Heart left ventricle (tissue), 16 donors: ENCODE measurements around the gene SH3BP2. TPM values are rescaled to one million over a fixed set of nuclear protein-coding genes. Genes with fewer than 3 reads are reported as not detected.

Experiments used
- ATAC-seq, 4 donors: fragments of 200-7000 bp; cut with Tn5 transposase; one replicate each; pipeline ENCODE4 v1.9.1; 2020 to 2022; ENCODE audit warnings: moderate library complexity in 4 of 4, mild to moderate bottlenecking in 3 of 4, moderate number of reproducible peaks in 1 of 4
- DNase-seq, 5 donors: peaks; one replicate each; pipeline ENCODE4 v3.0.0-alpha.2; 2020
- H3K27ac ChIP-seq, 12 donors: fragments of 200-600 bp; sonication (generic) in 4 of 12; one replicate each; pipeline versions ENCODE4 v1.5.0 to v1.8.0; 2016 to 2022; ENCODE audit warnings: mild to moderate bottlenecking in 2 of 12
- H3K27me3 ChIP-seq, 9 donors: fragments of 200-600 bp; sonication (generic) in 2 of 9; one replicate each; pipeline versions ENCODE4 v1.5.1 to v1.8.0; 2016 to 2022; ENCODE audit warnings: mild to moderate bottlenecking in 3 of 9
- H3K36me3 ChIP-seq, 9 donors: fragments of 200-600 bp; sonication (generic) in 2 of 9; one replicate each; pipeline versions ENCODE4 v1.5.0 to v1.8.0; 2018 to 2022; ENCODE audit warnings: mild to moderate bottlenecking in 2 of 9
- H3K4me1 ChIP-seq, 12 donors: fragments of 200-600 bp; sonication (generic) in 4 of 12; one replicate each; pipeline versions ENCODE4 v1.5.0 to v1.8.0; 2016 to 2022; ENCODE audit warnings: mild to moderate bottlenecking in 3 of 12
- H3K4me3 ChIP-seq, 12 donors: fragments of 200-600 bp; sonication (generic) in 4 of 12; one replicate each; pipeline versions ENCODE4 v1.5.0 to v1.8.0; 2017 to 2022; ENCODE audit warnings: mild to moderate bottlenecking in 9 of 12, moderate library complexity in 4 of 12
- H3K9me3 ChIP-seq, 12 donors: fragments of 200-600 bp; sonication (generic) in 4 of 12; one replicate each; pipeline versions ENCODE4 v1.5.0 to v1.8.0; 2016 to 2022; ENCODE audit warnings: mild to moderate bottlenecking in 1 of 12
- CTCF ChIP-seq, 12 donors: fragments of 200-600 bp; sonication (generic) in 4 of 12; IDR thresholded peaks; one replicate each; pipeline versions ENCODE4 v1.5.0 to v1.8.0; 2018 to 2022; ENCODE audit warnings: antibody characterized with exemption in 12 of 12, mild to moderate bottlenecking in 5 of 12
- POLR2A ChIP-seq, 2 donors: fragments of 450-650 bp; IDR thresholded peaks; one replicate each; pipeline ENCODE4 v1.6.1; 2017; ENCODE audit warnings: antibody characterized with exemption in 2 of 2, mild to moderate bottlenecking in 2 of 2, moderate library complexity in 2 of 2
- WGBS, 4 donors: extraction: QIAGEN DNeasy Blood & Tissue Kit in 2 of 4; methylation state at CpG; one replicate each; pipeline versions ENCODE4 v1.1.5 to v1.1.7; 2013 to 2018; 5-methylcytosine and 5-hydroxymethylcytosine counted together
- intact Hi-C, 10 donors: fragments of 100-400 bp; cut with DNase I; formaldehyde crosslinking; loops; one replicate each; pipeline versions ENCODE4 v1.11.1 to v1.14.2; 2022
- polyA plus RNA-seq, 2 donors: library from polyadenylated mRNA; stranded (reverse); fragments of 200-250 nt; gene quantifications; one replicate each; pipeline ENCODE4 v1.2.3, GENCODE V29; 2013
- total RNA-seq, 9 donors: library from RNA; depleted of rRNA in 2 of 9; stranded (reverse); fragments of >200 nt in 2 of 9; fragmentation: NEBNext Ultra II Directional in 3 of 9; extraction: Animal tissue kit (Norgen Biotek cat#: 25700) in 3 of 9; gene quantifications; one replicate each; pipeline versions ENCODE4 v1.1.0 to v1.2.4, GENCODE V29; 2016 to 2023
- donor health status: ischemic (EF 13 %, LVEDD 7.1; RV severe dilation, severe dysfunction).
- donor health status: healthy with polysubstance abuse.
- donor health status: DM: no; HTN: yes; CAD: no.
- donor health status: DM: no; HTN: no; CAD: no.
- donor health status: ischemic (EF 25% LVEDD 6.9; RV normal size, moderate dysfunction).
- donor health status: ischemic (EF 25% LVEDD 5.7; RV mildly dilated, moderate dysfunction).
- donor health status: healthy.
- donor health status: DM: yes; HTN: yes; CAD: no.
- donor health status: ischemic (EF 35%, LVEDD 5.7; RV mildly dilated, moderate dysfunction).
- donor health status: nonischemic (EF 11% LVEDD 7.7; RV severe dilation, severe dysfunction).
- donor health status: DM: yes; HTN: yes; CAD: no.
- donor health status: PGD.
- donor health status: ischemic (EF 29% LVEDD 5.4; RV normal size, mild dysfunction).
- donor health status: nonischemic (EF 23%, LVEDD 6.1; RV moderate dilation, normal function).

The SH3BP2 gene
- total and polyA plus RNA-seq, 11 donors = 10.4 to 70.2 (median 23.5) TPM

GRCh38 chr4:2847302-2847871 lies 54.5 kb downstream of the SH3BP2 start:
- 85 to 89% (median 86%) methylated on average over 11 of the region's 11 CpGs for WGBS, 4 donors
- Histone ChIP-seq H3K36me3 (no peaks in the 10 kb centered on the region), H3K4me1 (peaks cover 0 to 82% (median 62%) of the 10 kb centered on the region in 12 donors), H3K27ac (peak overlapping the region in 1 of 12 donors; percentile 39), H3K9me3 (no peaks in the 10 kb centered on the region), H3K4me3 (no peak overlapping the region), H3K27me3 (no peaks in the 10 kb centered on the region)
- DNase-seq (no peak), ATAC-seq (no peak)
- intact Hi-C loops = loop anchor here in 5 of 10 donors (5.0 to 10.0 kb wide), 4 partner anchors 35 to 87 kb away; no protein-coding TSS in a partner anchor
- TF ChIP-seq POLR2A (IDR thresholded peaks at IDR 0.05) (no peak), CTCF (IDR thresholded peaks at IDR 0.05) (no peak)

GRCh38 chr4:2848449-2848848 lies 55.6 kb downstream of the SH3BP2 start:
- 80 to 86% (median 83%) methylated on average over 2 of the region's 2 CpGs for WGBS, 4 donors
- intact Hi-C loops = loop anchor here in 5 of 10 donors (5.0 to 10.0 kb wide), 4 partner anchors 34 to 86 kb away; no protein-coding TSS in a partner anchor
- no peak for DNase-seq
- Histone ChIP-seq H3K4me1 (peaks cover 9 to 85% (median 66%) of the 10 kb centered on the region in 12 donors), H3K36me3 (peaks cover 0 to 4% (median under 1%) of the 10 kb centered on the region in 9 donors), H3K9me3 (no peaks in the 10 kb centered on the region), H3K27ac (peak overlapping the region in 3 of 12 donors; percentile 16 to 43 (median 39)), H3K4me3 (no peak overlapping the region), H3K27me3 (no peaks in the 10 kb centered on the region)
- TF ChIP-seq POLR2A (IDR thresholded peaks at IDR 0.05) (no peak), CTCF (IDR thresholded peaks at IDR 0.05) (no peak)
- no peak for ATAC-seq

GRCh38 chr4:2849267-2850152 lies 56.6 kb downstream of the SH3BP2 start:
- H3K27ac ChIP-seq = peak overlapping the region in 6 of 12 donors; percentile 8 to 43 (median 28)
- intact Hi-C loops = loop anchor here in 6 of 10 donors (2.0 to 10.0 kb wide), 6 partner anchors 17 to 85 kb away; no protein-coding TSS in a partner anchor
- H3K36me3 ChIP-seq = peaks cover 0 to 15% (median 11%) of the 10 kb centered on the region in 9 donors
- ATAC-seq (no peak), DNase-seq (no peak)
- WGBS, 4 donors = 46 to 59% (median 53%) methylated on average over 9 of the region's 9 CpGs
- TF ChIP-seq CTCF (IDR thresholded peaks at IDR 0.05) = no peak
- no peak for TF ChIP-seq POLR2A (IDR thresholded peaks at IDR 0.05)
- no peaks in the 10 kb centered on the region for H3K27me3 ChIP-seq
- H3K9me3 ChIP-seq = no peaks in the 10 kb centered on the region
- peaks cover 9 to 92% (median 76%) of the 10 kb centered on the region in 12 donors for H3K4me1 ChIP-seq
- no peak overlapping the region for H3K4me3 ChIP-seq
